Hematopoietic multipotent progenitor cell treated with erythropoietin and hydrocortisone succinate and interleukin-3 and kit ligand, for 17 days (in vitro differentiated cells): ENCODE results near the gene TAMALIN.

Experiments
- DNase-seq: peaks from one replicate; pipeline ENCODE4 v3.0.0-alpha.2; 2015; ENCODE audit warnings: low spot score

TAMALIN gene

GRCh38 chr12:52014567-52015530 lies 8.1 kb downstream of the TAMALIN start:
- no peak for DNase-seq

- no peak for DNase-seq
These were observed 8.8 kb downstream of the TAMALIN start for GRCh38 chr12:52015532-52016041.

DNA sequence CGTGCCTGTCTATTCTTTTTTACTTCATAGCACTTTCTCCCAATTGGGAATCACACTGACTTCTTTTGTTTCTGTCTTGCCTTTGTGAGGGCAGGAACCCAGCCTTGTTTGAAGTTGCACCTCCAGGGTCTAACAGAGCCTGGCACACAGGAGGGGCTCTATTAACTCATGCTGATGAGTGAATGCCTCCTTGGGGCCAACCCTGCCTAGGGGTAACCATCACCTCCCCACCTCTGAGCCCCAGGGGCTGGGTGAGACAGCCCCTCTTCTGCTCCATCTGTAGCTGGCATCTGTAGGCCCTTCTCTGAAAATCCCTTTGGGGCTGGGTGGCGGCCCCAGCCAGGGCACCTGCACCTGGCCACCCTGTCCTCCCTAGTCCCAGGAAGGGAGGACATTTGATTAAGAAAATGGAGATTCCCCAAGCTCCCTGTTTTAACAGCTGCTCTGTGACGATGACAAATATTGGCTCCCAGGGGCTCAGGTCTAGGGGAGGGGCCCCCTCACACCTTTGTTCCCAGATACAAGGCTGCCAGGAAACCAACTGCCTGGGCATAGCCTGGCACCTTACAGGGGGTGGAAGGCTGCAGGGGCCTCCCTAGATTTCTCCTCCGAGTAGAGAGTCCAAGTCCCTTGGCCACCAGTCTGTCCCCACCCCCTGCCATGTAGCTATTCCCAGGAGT lies 11.8 kb downstream of the TAMALIN start:
- no peak for DNase-seq

- no peak for DNase-seq
These were observed 12.5 kb downstream of the TAMALIN start for GRCh38 chr12:52019113-52019770.

DNA sequence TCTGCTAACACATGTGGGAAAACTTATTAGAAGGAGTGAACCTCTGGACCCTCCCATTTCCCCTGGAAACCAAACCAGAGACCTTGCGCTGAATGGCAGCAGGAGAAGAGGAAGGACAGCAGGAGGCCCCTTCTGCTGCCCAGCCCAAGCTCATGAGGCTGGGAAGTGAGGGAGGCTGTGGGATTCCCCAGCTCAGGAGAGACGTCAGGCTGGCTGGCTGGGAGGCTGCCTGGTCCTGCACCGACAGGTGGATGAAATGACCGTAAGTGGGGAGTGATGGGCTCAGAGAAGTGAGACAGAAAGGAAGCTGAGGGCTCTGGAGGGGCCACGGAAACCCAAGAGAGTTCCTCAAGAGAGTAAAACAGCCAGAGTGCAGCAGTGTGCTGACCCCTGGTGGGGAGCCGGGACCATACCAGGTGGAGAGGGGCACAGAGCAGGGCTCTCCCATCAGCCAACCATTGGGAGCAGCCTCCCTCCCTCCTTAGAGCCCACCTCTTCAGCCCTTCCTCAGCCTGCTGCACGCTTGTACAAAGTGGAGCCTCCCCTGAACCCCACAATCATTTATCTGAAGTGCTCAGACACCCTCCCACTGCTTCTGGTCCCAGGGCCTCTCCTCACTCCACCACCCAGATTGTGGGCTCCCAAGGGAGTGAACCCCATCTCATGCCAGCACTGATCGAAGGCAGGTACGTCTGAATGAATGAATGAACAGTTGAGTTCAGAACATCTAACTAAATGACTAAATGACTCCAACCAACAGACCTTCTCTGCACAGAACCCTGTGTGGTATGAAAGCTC lies 14.0 kb downstream of the TAMALIN start:
- DNase-seq, result no peak

- no peak for DNase-seq
These were observed 16.1 kb downstream of the TAMALIN start for GRCh38 chr12:52022841-52023181.

DNA sequence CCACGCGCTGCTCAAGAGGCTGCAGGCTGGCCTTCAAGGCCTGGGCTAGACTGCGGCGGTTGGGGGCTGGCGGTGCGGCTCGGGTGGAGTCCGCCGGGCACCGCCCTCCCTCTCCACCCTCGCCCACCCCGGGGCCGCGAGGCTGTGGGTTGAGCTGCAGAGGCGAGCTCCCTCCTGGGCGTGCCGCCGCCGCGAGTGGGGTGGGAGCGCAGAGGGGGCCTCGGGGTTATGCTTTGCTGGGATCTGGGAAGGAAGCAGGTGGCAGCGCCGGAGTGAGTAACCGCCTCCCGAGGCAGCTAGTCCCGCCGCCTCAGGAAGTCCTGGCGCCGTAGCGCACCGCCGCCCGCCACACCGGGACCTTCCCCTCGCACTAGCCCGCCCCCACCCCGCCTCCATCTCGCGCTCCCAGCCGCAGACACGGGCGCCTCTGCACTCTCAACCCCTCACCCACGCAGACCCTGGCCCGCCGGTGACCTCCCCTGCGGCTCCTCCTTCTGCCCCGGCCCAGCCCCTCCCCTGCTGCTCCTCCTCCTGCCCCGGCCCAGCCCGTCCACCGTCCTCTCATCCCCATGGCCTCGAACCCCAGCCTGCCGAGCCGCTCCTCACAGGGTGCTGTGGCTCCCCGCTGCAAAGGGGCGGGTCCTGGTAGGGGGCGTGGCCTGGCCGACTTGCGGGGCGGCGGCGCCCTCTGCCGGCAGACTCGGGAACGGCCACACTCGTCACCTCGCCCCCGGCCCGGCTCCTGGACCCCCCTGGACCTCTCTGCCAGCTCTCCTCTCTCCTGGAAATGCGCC lies 16.6 kb downstream of the TAMALIN start:
- DNase-seq, result peak; percentile 88

- DNase-seq, result no peak
These were observed 17.4 kb downstream of the TAMALIN start for GRCh38 chr12:52023976-52024688.

- DNase-seq, result peak; percentile 26
These were observed 18.1 kb downstream of the TAMALIN start for GRCh38 chr12:52024845-52025230.

- no peak for DNase-seq
These were observed 19.5 kb downstream of the TAMALIN start for GRCh38 chr12:52026263-52026662.

GRCh38 chr12:52027085-52027843 lies 20.5 kb downstream of the TAMALIN start:
- DNase-seq, result no peak

GRCh38 chr12:52029685-52030084 lies 22.9 kb downstream of the TAMALIN start:
- DNase-seq, result no peak

GRCh38 chr12:52032446-52032803 lies 25.7 kb downstream of the TAMALIN start:
- no peak for DNase-seq

GRCh38 chr12:52032804-52033445 lies 26.2 kb downstream of the TAMALIN start:
- DNase-seq, result peak; percentile 74

DNA sequence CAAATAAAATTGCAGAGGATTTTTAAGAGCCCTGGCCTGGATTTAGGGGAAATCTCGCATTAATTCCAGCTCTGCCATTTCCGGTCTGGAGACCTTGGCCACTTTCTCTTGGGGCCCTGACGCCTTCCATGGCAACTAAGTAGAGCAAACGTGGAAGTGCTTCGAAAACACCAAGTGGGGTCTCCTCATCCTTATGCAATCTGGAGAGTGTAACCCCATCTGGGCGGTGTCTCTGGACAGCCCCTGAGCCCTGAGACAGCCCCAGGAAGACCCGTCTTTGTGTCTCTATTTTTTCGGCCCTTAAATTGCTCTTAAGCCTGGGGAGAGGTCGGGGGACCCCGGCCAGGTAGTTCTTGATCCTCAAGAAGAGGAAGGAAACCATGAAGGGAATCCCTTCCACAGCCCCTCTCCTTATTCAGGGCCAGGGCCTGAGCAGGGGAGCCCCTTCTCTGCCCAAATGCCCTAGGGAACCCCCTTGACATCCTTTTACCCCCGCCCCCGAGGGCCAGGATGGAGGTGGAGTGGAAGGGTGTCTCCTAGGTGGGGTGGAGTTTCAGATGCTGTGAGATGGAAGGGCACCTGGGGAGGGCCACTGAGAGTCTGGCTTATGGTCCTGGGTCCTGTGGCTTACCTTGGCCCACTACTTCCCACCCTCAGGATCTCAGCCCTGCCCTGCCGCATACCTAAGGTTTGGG lies 26.8 kb downstream of the TAMALIN start:
- DNase-seq, result no peak

DNA sequence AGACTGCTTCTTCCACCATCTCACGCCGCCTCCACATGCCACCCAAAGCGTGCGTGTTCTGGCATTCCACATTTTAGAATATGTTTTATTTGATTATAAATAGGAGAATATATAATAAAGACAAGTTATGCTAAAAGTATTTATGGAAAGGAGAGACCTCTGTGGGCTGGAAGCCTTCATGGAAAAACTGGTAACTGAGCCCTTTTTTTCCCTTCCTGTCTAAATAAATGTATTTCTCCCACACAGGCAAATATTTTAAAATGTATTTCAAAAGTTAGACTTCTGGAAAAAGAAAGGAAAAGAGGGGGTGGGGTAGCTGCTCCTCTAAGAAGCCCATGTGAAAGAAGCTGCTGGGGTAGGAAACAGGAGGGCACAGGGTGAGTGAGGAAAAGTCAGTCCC lies 28.4 kb downstream of the TAMALIN start:
- DNase-seq, result no peak

DNA sequence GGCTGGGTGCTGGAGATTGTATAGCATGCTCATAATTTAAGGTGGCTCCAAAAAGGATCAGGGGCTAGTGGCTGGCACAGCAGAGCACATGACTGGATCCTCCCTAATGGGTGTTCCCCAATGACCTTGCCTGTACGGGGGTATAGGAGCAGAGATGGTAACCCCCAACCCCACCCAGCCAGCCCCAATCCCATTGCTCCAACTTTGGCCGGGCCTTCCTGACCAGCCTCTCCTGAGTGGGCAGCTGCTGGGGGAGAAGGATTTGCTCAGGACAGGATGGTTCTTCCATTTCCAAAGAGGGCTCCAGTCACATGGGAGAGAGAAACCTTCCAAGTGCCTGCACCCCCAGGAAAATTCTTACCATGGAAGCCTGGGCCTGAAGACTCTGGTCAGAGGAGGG lies 29.2 kb downstream of the TAMALIN start:
- DNase-seq, result no peak

DNA sequence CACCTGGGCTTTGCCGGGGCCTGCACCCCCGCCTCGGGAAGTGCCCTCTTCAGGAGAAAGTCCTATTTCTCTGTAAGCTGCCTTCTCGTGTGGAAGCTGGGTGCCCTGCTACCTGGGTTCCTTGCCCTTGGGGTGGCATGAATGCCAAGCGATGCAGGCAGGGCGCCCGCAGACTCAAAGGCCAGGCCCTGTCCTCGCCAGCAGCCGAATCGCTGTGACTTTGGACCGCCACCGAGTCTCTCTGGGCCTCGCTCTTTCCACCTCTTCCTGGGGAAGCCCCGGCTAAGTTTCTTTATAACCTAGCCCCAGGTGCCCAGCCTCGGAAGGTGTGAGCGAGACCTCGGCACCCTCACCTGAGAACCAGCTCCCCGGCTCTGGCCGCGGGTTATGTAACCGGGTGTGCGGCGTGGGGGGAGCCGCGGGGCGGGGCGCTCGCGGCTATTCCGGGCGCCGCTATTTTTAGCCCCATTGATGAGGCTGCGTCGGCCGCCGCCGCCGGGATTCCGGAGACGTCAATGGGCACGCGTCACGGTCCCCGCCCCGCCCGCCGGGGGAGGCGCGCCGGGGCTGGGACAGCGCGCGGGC lies 29.9 kb downstream of the TAMALIN start:
- DNase-seq, result no peak
